SH-SY5Y (cell line): ENCODE data around the gene ZNF331.

Source experiments
- GATA2 ChIP-seq: IDR thresholded peaks from 2 replicates; pipeline ENCODE4 v1.6.1; 2011; ENCODE audit warnings: mild to moderate bottlenecking, low read depth, low read length
- GATA3 ChIP-seq: IDR thresholded peaks from 2 replicates; pipeline ENCODE4 v1.6.1; 2011; ENCODE audit warnings: low read depth, mild to moderate bottlenecking, low read length, moderate library complexity

DNA sequence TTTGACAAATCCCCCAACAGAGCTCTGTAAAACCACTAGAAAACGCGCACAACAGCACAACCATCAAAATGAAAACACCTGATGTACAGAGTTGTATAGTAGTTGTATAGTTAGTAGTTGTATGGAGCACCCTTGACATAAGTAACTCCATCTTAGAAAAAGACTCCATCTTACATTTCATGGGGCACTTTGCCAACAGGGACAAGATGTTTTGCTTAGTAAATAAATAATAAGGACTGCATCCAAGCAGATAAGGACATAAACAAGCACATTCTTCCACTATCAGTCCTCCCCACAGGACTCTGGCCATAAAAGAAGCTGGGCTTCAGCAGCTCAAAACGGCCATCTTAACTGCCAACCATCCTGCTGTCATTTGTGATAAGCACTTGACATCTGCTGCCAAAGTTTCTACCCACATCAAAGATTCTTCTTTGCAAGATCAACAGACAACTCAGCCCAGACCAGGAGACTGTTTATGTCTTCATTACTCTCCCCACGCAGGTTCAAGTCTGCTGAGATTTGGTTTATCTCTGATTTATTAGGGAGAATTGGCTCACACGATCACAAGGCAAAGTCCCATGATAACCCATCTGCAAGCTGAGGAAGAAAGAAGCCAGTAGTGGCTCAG lies 20.7 kb upstream of the ZNF331 start:
- TF ChIP-seq GATA2, result no peak
- no peak for TF ChIP-seq GATA3
